GM12878 (cell line): ENCODE results near the gene GASK1B. TPM values are rescaled to one million over a fixed set of nuclear protein-coding genes. Genes with fewer than 3 reads are reported as not detected.

ENCODE experiments used
- ATAC-seq: fragments of 200-7000 bp; cut with Tn5 transposase; 3 replicates; pipeline ENCODE4 v1.9.1; 2020; ENCODE audit warnings: mild to moderate bottlenecking, moderate library complexity
- BruUV-seq: library from RNA; stranded (reverse); fragments of 400-500 nt; replicated peaks from 2 replicates; lab custom pipeline; 2021; lab: Mats Ljungman, UMichigan
- CTCF ChIA-PET: fragments of 300-600 bp; sonication (Branson Sonifier 250); formaldehyde crosslinking; extraction: SDS; loops from one replicate; lab custom pipeline; 2021; ENCODE audit warnings: inconsistent platforms; lab: Yijun Ruan, JAX
- POLR2A ChIA-PET: fragments of 350-600 bp; formaldehyde crosslinking; extraction: SDS; loops from one replicate; lab custom pipeline; 2021; ENCODE audit warnings: inconsistent platforms; lab: Charles Lee
- RAD21 ChIA-PET: fragments of 300-600 bp; sonication (Branson Sonifier 250); formaldehyde crosslinking; loops from one replicate; lab custom pipeline; 2023; ENCODE audit warnings: antibody characterized with exemption; ENCODE audit not compliant: unreplicated experiment; lab: Charles Lee
- SMC1A ChIA-PET: fragments of 300-600 bp; sonication (Branson Sonifier 250); formaldehyde crosslinking; loops from one replicate; lab custom pipeline; 2023; ENCODE audit not compliant: unreplicated experiment, uncharacterized antibody; lab: Charles Lee
- DNase-seq: peaks from one replicate; pipeline ENCODE4 v3.0.0-alpha.2; 2011; ENCODE audit warnings: low read depth, low spot score
- FAIRE-seq: peaks from 3 replicates; lab custom pipeline; 2011; peaks lifted over from hg19 to GRCh38; lab: Jason Lieb, UNC
- H2AFZ ChIP-seq: 2 replicates; pipeline ENCODE4 v1.6.0; 2011; ENCODE audit warnings: low read depth, low read length, control low read depth; ENCODE audit not compliant: control insufficient read depth
- H3K27ac ChIP-seq: 2 replicates; pipeline ENCODE4 v1.5.1; 2011; ENCODE audit warnings: control low read depth; ENCODE audit not compliant: control insufficient read depth, insufficient read depth
- H3K27me3 ChIP-seq, 2 experiments: replicated peaks in 1 of 2; 2 replicates each; pipeline versions ENCODE4 v1.6.0 to v1.6.1; 2011; ENCODE audit warnings: low read length in 1 of 2; ENCODE audit not compliant: control insufficient read depth in 2 of 2, insufficient read depth in 2 of 2
- H3K36me3 ChIP-seq, 2 experiments: 2 replicates each; pipeline ENCODE4 v1.5.1; 2011; ENCODE audit warnings: low read length in 1 of 2; ENCODE audit not compliant: control insufficient read depth in 2 of 2, insufficient read depth in 2 of 2
- H3K4me1 ChIP-seq: 2 replicates; pipeline ENCODE4 v1.6.1; 2011; ENCODE audit warnings: mild to moderate bottlenecking, low read length, moderate library complexity, mixed read lengths; ENCODE audit not compliant: control insufficient read depth, insufficient read depth
- H3K4me2 ChIP-seq: 2 replicates; pipeline ENCODE4 v1.6.0; 2011; ENCODE audit warnings: control low read depth; ENCODE audit not compliant: control insufficient read depth, insufficient read depth
- H3K4me3 ChIP-seq: fragments of 200-600 bp; sonication (generic); 2 replicates; pipeline ENCODE4 v1.5.1; 2016
- H3K79me2 ChIP-seq: 2 replicates; pipeline ENCODE4 v1.6.0; 2011; ENCODE audit warnings: low read length; ENCODE audit not compliant: control insufficient read depth, insufficient read depth
- H3K9ac ChIP-seq: 2 replicates; pipeline ENCODE4 v1.8.0; 2011; ENCODE audit warnings: low read length, control low read depth, mixed read lengths; ENCODE audit not compliant: control insufficient read depth, insufficient read depth
- H3K9me3 ChIP-seq: replicated peaks from 3 replicates; pipeline ENCODE4 v1.5.1; 2011; ENCODE audit warnings: mild to moderate bottlenecking, low read length; ENCODE audit not compliant: control insufficient read depth, insufficient read depth
- H4K20me1 ChIP-seq: 2 replicates; pipeline ENCODE4 v1.6.0; 2011; ENCODE audit not compliant: control insufficient read depth, insufficient read depth
- FOXM1 ChIP-seq: IDR thresholded peaks from 2 replicates; pipeline ENCODE4 v1.6.1; 2012; ENCODE audit warnings: low read depth, mild to moderate bottlenecking, inconsistent platforms, low read length, moderate library complexity
- HCFC1 ChIP-seq: fragments of 150-350 bp; IDR thresholded peaks from 2 replicates; pipeline ENCODE4 v1.6.1; 2014; ENCODE audit warnings: low read length
- MEF2B ChIP-seq: fragments of 450-650 bp; IDR thresholded peaks from 2 replicates; pipeline ENCODE4 v1.6.1; 2018; ENCODE audit warnings: mild to moderate bottlenecking, moderate library complexity; ENCODE audit not compliant: partially characterized antibody, poor library complexity, severe bottlenecking
- NBN ChIP-seq: fragments of 450-650 bp; IDR thresholded peaks from 2 replicates; pipeline ENCODE4 v1.6.1; 2016
- POLR2A ChIP-seq: IDR thresholded peaks from 2 replicates; pipeline ENCODE4 v1.6.1; 2011; ENCODE audit warnings: low read depth, mild to moderate bottlenecking, low read length
- RFX5 ChIP-seq: IDR thresholded peaks from 2 replicates; pipeline ENCODE4 v1.6.1; 2011; ENCODE audit warnings: low read depth, low read length, improper control_type of control experiment
- SREBF2 ChIP-seq: IDR thresholded peaks from 2 replicates; pipeline ENCODE4 v1.6.1; 2012; ENCODE audit warnings: mild to moderate bottlenecking, low read length
- YBX1 ChIP-seq: fragments of 450-650 bp; IDR thresholded peaks from 2 replicates; pipeline ENCODE4 v1.6.1; 2016; ENCODE audit warnings: antibody characterized with exemption
- ZNF592 ChIP-seq: fragments of 450-650 bp; IDR thresholded peaks from 2 replicates; pipeline ENCODE4 v1.6.1; 2017; ENCODE audit warnings: mild to moderate bottlenecking, moderate library complexity
- ZSCAN29 ChIP-seq: fragments of 450-650 bp; IDR thresholded peaks from 2 replicates; pipeline ENCODE4 v1.6.1; 2017; ENCODE audit warnings: mild to moderate bottlenecking, moderate library complexity
- WGBS: methylation state at CpG from one replicate; pipeline ENCODE4 v1.1.6; 2016; ENCODE audit warnings: low lambda C conversion rate; ENCODE audit not compliant: insufficient replicate concordance, insufficient coverage; ENCODE audit errors: missing lambda C conversion rate; 5-methylcytosine and 5-hydroxymethylcytosine counted together
- in situ Hi-C: fragments of 300-500 bp; cut with MboI; formaldehyde crosslinking; loops from 9 replicates; pipeline ENCODE4 v1.14.3; 2018; ENCODE audit warnings: mixed read lengths
- intact Hi-C: fragments of 100-400 bp; cut with micrococcal nuclease; formaldehyde crosslinking; loops from one replicate; pipeline ENCODE4 v1.14.2; 2022; ENCODE audit not compliant: unreplicated experiment
- polyA plus RNA-seq, 11 experiments: library from polyadenylated mRNA; depleted of rRNA in 4 of 11; unstranded in 6 of 11; stranded (reverse) in 5 of 11; fragments of >200 nt; fragmentation: Nextera tagmentation in 4 of 11; fragmentation: Illumina TruSeq in 1 of 11; extraction: Ambion mirVana in 4 of 11; extraction: Trizol in 1 of 11; gene quantifications; 1 replicate in 1 of 11; 2 replicates in 10 of 11; pipeline versions ENCODE4 v1.2.1 to v1.2.3, GENCODE V29; 2011 to 2016; ENCODE audit warnings: inconsistent platforms in 2 of 11, missing spikeins in 2 of 11, low read depth in 1 of 11
- total RNA-seq, 4 experiments: library from RNA; depleted of rRNA in 3 of 4; stranded (reverse); fragments of >200 nt in 3 of 4; fragmentation: Illumina TruSeq in 1 of 4; extraction: Trizol in 1 of 4; gene quantifications; 2 replicates each; pipeline versions ENCODE4 v1.2.1 to v1.2.3, GENCODE V29; 2013 to 2021
- TF ChIP-seq, protein P1 (sequence below): fragments of 150-350 bp; IDR thresholded peaks from 2 replicates; pipeline ENCODE4 v1.6.1; 2014; ENCODE audit warnings: mild to moderate bottlenecking, low read depth, low read length

Gene GASK1B
- total and polyA plus RNA-seq, 10 of the 15 experiments (the other 5 are each of a cell fraction or from before 2014, with no cell fraction given): under 0.01 to 0.21 (median 0.07) TPM; not detected in 1

- ATAC-seq (no peak), DNase-seq (no peak), FAIRE-seq (no peak)
- Histone ChIP-seq H3K4me2 (no peak overlapping the region), H3K4me1 (no peaks in the 10 kb centered on the region), H3K27me3 (no peaks in the 10 kb centered on the region), H3K27ac (no peak overlapping the region), H3K36me3 (no peaks in the 10 kb centered on the region), H3K9me3 (no peaks in the 10 kb centered on the region), H4K20me1 (no peaks in the 10 kb centered on the region), H3K79me2 (no peaks in the 10 kb centered on the region), H3K9ac (no peak overlapping the region), H2AFZ (no peak overlapping the region), H3K4me3 (no peak overlapping the region)
- ChIA-PET POLR2A (interaction anchor here (0.6 kb wide), 1 partner anchor 443 kb away, joined by 4 read pairs; no protein-coding TSS in a partner anchor), RAD21 (no interaction called here), SMC1A (no interaction called here), CTCF (no interaction called here)
- intact Hi-C loops: no loop called here
- no TSS peak for BruUV-seq
- in situ Hi-C loops: no loop called here
- WGBS: 22% methylated on average over 3 of the region's 3 CpGs
- TF ChIP-seq SREBF2: no peak
- no peak for TF ChIP-seq NBN
Measured at GRCh38 chr4:158200214-158200613, 27.4 kb upstream of the GASK1B start.

GRCh38 chr4:158197194-158197776 lies 24.5 kb upstream of the GASK1B start:
- in situ Hi-C loops: no loop called here
- no peaks in the 10 kb centered on the region for H4K20me1 ChIP-seq
- ChIA-PET CTCF (interaction anchor here (0.5 kb wide), 1 partner anchor 13 kb away, joined by 3 read pairs; no protein-coding TSS in a partner anchor), POLR2A (no interaction called here), RAD21 (no interaction called here), SMC1A (no interaction called here)
- no peak overlapping the region for H3K27ac ChIP-seq
- no peak overlapping the region for H3K4me2 ChIP-seq
- DNase-seq: no peak
- no peaks in the 10 kb centered on the region for H3K79me2 ChIP-seq
- FAIRE-seq: no peak
- no peak overlapping the region for H2AFZ ChIP-seq
- no peaks in the 10 kb centered on the region for H3K36me3 ChIP-seq
- no peaks in the 10 kb centered on the region for H3K9me3 ChIP-seq
- no peak overlapping the region for H3K9ac ChIP-seq
- H3K27me3 ChIP-seq: no peaks in the 10 kb centered on the region
- no peak overlapping the region for H3K4me3 ChIP-seq
- no peaks in the 10 kb centered on the region for H3K4me1 ChIP-seq
- no TSS peak for BruUV-seq
- WGBS: 32% methylated on average over 5 of the region's 5 CpGs
- no peak for ATAC-seq
- intact Hi-C loops: no loop called here
- TF ChIP-seq ZNF592: no peak
- no peak for TF ChIP-seq YBX1
- TF ChIP-seq POLR2A: no peak
- TF ChIP-seq RFX5: no peak
- no peak for TF ChIP-seq MEF2B
- no peak for TF ChIP-seq HCFC1
- no peak for TF ChIP-seq ZSCAN29
- TF ChIP-seq, protein P1, sequence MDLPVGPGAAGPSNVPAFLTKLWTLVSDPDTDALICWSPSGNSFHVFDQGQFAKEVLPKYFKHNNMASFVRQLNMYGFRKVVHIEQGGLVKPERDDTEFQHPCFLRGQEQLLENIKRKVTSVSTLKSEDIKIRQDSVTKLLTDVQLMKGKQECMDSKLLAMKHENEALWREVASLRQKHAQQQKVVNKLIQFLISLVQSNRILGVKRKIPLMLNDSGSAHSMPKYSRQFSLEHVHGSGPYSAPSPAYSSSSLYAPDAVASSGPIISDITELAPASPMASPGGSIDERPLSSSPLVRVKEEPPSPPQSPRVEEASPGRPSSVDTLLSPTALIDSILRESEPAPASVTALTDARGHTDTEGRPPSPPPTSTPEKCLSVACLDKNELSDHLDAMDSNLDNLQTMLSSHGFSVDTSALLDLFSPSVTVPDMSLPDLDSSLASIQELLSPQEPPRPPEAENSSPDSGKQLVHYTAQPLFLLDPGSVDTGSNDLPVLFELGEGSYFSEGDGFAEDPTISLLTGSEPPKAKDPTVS: no peak
- TF ChIP-seq FOXM1: no peak
